A549 treated with Mapracorat at 1 μM for 4 hours (cell line): ENCODE measurements around the gene BPIFB1. TPM values are rescaled to one million over a fixed set of nuclear protein-coding genes. Genes with fewer than 3 reads are reported as not detected.

ENCODE experiments used
- total RNA-seq: library from RNA; stranded (reverse); fragments of 200-300 nt; extraction: Qiagen RNA extraction; gene quantifications from 5 replicates; pipeline ENCODE4 v1.2.3, GENCODE V29; 2022

The BPIFB1 gene
- 0.10 to 0.17 TPM in 2 of 5 replicates, not detected in the others for total RNA-seq

GRCh38 chr20:33282991-33283555, at the start of gene BPIFB1:
Gene BPIFB1 (plus strand): TSS chr20:33283214. CDS start chr20:33286074, 2,860 bp downstream.

DNA sequence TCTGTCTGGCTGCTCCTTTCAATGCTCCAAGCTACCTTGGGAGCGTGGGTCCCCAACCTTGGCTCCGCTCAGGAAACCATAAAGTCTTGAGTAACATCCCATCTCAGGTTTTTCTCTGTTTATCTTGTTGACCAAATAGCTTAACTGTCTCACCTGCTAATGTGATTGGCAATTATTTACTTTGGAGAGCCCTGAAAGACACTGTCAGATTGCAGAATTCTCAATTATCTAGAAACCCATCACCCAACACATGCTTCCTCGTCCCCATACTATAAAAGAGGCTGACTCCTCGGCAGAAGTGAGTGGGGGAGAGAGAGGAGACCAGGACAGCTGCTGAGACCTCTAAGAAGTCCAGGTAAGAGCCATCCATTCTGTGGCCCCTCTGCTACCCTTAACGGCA, 47.3 kb upstream of the BPIFB1 start, which contains the start of gene BPIFA1:
Gene BPIFA1, plus strand, starts transcription at position 301 of the 400 bp plus-strand sequence. CDS start 1,716 bp downstream, outside the sequence.

Other genes with a start within 250 kb of the BPIFB1 start
- gene BPIFB3, start 229.3 kb upstream of the BPIFB1 start, total RNA-seq, result not detected in 5 replicates
- gene BPIFB4, start 203.6 kb upstream of the BPIFB1 start, total RNA-seq, result not detected in 5 replicates
- not detected in 5 replicates for gene BPIFA2, start 115.1 kb upstream of the BPIFB1 start, total RNA-seq
- not detected in 5 replicates for gene BPIFA3, start 65.9 kb upstream of the BPIFB1 start, total RNA-seq
- not detected in 5 replicates for gene BPIFA1, start 47.2 kb upstream of the BPIFB1 start, total RNA-seq
- gene CDK5RAP1, start 118.3 kb downstream of the BPIFB1 start, total RNA-seq, result 30.3 to 32.6 TPM (median 31.6 TPM) in 5 replicates
- 9.1 to 12.4 TPM (median 10.9 TPM) in 5 replicates for gene SNTA1, start 160.5 kb downstream of the BPIFB1 start, total RNA-seq
- gene CBFA2T2, start 206.9 kb downstream of the BPIFB1 start, total RNA-seq, result 4.4 to 6.9 TPM (median 5.9 TPM) in 5 replicates